HG03139 (cell line): ENCODE results near the gene SCUBE1.
"Not testable (repeated sequence)": the region's sequence is repeated elsewhere in the genome, so short reads cannot be mapped to it uniquely, and the experiment has no call there.

Experiments used
- ATAC-seq: cut with Tn5 transposase; IDR thresholded peaks from one replicate; pipeline ENCODE4 v1.9.1; 2021; ENCODE audit not compliant: unreplicated experiment

Gene SCUBE1

GRCh38 chr22:43281394-43281793 is 61.8 kb downstream of the SCUBE1 start:
- ATAC-seq, result no peak

- not testable (repeated sequence) for ATAC-seq
Measured at GRCh38 chr22:43280523-43280886, 62.7 kb downstream of the SCUBE1 start.

GRCh38 chr22:43279867-43280522 is 63.2 kb downstream of the SCUBE1 start:
- no peak for ATAC-seq

- no peak for ATAC-seq
Measured at GRCh38 chr22:43277987-43278601, 65.1 kb downstream of the SCUBE1 start.

- ATAC-seq, result no peak
Measured at GRCh38 chr22:43277091-43277490, 66.1 kb downstream of the SCUBE1 start.

- ATAC-seq, result no peak
Measured at GRCh38 chr22:43276321-43276720, 66.9 kb downstream of the SCUBE1 start.

- ATAC-seq, result no peak
Measured at GRCh38 chr22:43275545-43276317, 67.4 kb downstream of the SCUBE1 start.

- ATAC-seq, result no peak
Measured at GRCh38 chr22:43274595-43275240, 68.5 kb downstream of the SCUBE1 start.

- ATAC-seq, result no peak
Measured at GRCh38 chr22:43273902-43274484, 69.2 kb downstream of the SCUBE1 start.

- ATAC-seq, result no peak
Measured at GRCh38 chr22:43272869-43273318, 70.3 kb downstream of the SCUBE1 start.

GRCh38 chr22:43272301-43272700 is 70.9 kb downstream of the SCUBE1 start:
- ATAC-seq, result no peak

GRCh38 chr22:43270949-43271348 is 72.2 kb downstream of the SCUBE1 start:
- ATAC-seq, result no peak

GRCh38 chr22:43270314-43270908 is 72.8 kb downstream of the SCUBE1 start:
- ATAC-seq, result no peak

GRCh38 chr22:43269646-43270045 is 73.5 kb downstream of the SCUBE1 start:
- no peak for ATAC-seq

GRCh38 chr22:43269246-43269645 is 73.9 kb downstream of the SCUBE1 start:
- ATAC-seq, result no peak

GRCh38 chr22:43267981-43268660 is 75.1 kb downstream of the SCUBE1 start:
- ATAC-seq, result no peak

GRCh38 chr22:43267332-43267980 is 75.7 kb downstream of the SCUBE1 start:
- no peak for ATAC-seq

- no peak for ATAC-seq
Measured at GRCh38 chr22:43266076-43266475, 77.1 kb downstream of the SCUBE1 start.

GRCh38 chr22:43263645-43264514 is 79.3 kb downstream of the SCUBE1 start:
- ATAC-seq, result no peak
